ENCODE data around the gene SDK1.

- TF ChIP-seq CTCF (IDR thresholded peaks at IDR 0.05) (no peak), POLR2A (IDR thresholded peaks at IDR 0.05) (no peak)
Observed at GRCh38 chr7:4191525-4191924, 890.5 kb downstream of the SDK1 start.
